Measurements from ENCODE around the gene NELFB.

NELFB gene

DNA sequence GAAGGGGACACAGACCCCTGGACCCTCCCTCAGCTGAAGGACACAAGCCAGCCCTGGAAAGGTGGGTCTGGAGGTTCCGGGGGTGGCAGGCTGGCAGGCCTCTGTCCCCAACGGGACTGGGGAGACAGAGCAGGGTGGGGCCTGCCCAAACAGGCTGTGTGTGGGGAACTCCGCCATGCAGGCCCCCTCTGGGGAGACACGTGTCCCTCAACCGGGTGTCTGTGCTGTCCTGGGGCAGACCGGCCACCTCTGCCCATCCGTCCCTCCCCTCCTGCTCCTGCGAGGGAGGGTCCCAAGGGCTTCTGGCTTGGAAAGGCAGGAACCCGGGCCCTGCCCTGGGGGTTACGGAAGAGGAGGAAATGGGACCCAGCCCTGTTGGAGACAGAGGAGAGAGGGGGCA lies 23.0 kb upstream of the NELFB start:
- Histone ChIP-seq H3K9me2 (ENCODE audit: low read depth, low read length) (no peaks in the 10 kb centered on the region), H4K20me1 (ENCODE audit: insufficient read depth, low read length) (no peaks in the 10 kb centered on the region), H2AFZ (ENCODE audit: low read length) (no peak overlapping the region), H3K27me3 (ENCODE audit: insufficient read depth, low read length) (peaks cover 12% of the 10 kb centered on the region; the same call in 1 of the 2 replicates), H3K4me2 (ENCODE audit: low read length) (no peak overlapping the region), H3F3A (ENCODE audit: insufficient read depth, low read length) (no peaks in the 10 kb centered on the region), H3K79me2 (ENCODE audit: insufficient read depth, low read length) (no peaks in the 10 kb centered on the region), H3K4me3 (ENCODE audit: low read depth, low read length, poor library complexity, severe bottlenecking) (no peak overlapping the region), H3K27ac (ENCODE audit: low read depth, low read length, poor library complexity, severe bottlenecking) (no peak overlapping the region), H3K9me3 (ENCODE audit: low read length) (no peaks in the 10 kb centered on the region), H3K36me3 (ENCODE audit: insufficient read depth, low read length) (no peaks in the 10 kb centered on the region), H3K9ac (ENCODE audit: low read length) (no peak overlapping the region), H3K4me1 (ENCODE audit: insufficient read depth, low read length, severe bottlenecking) (peaks cover 6% of the 10 kb centered on the region)
- TF ChIP-seq CTCF (IDR thresholded peaks at IDR 0.05; ENCODE audit: low read length) (no peak), EZH2 (IDR thresholded peaks at IDR 0.05; ENCODE audit: borderline replicate concordance, low read length) (no peak)

- Histone ChIP-seq H3F3A (ENCODE audit: insufficient read depth, low read length) (no peaks in the 10 kb centered on the region), H3K4me1 (ENCODE audit: insufficient read depth, low read length, severe bottlenecking) (peaks cover 8% of the 10 kb centered on the region), H3K4me2 (ENCODE audit: low read length) (no peak overlapping the region), H3K27ac (ENCODE audit: low read depth, low read length, poor library complexity, severe bottlenecking) (no peak overlapping the region), H3K27me3 (ENCODE audit: insufficient read depth, low read length) (peaks cover 12% of the 10 kb centered on the region; the same call in 1 of the 2 replicates), H3K9me3 (ENCODE audit: low read length) (no peaks in the 10 kb centered on the region), H3K9ac (ENCODE audit: low read length) (no peak overlapping the region), H3K36me3 (ENCODE audit: insufficient read depth, low read length) (no peaks in the 10 kb centered on the region), H3K9me2 (ENCODE audit: low read depth, low read length) (no peaks in the 10 kb centered on the region), H2AFZ (ENCODE audit: low read length) (no peak overlapping the region), H3K4me3 (ENCODE audit: low read depth, low read length, poor library complexity, severe bottlenecking) (no peak overlapping the region), H4K20me1 (ENCODE audit: insufficient read depth, low read length) (no peaks in the 10 kb centered on the region), H3K79me2 (ENCODE audit: insufficient read depth, low read length) (no peaks in the 10 kb centered on the region)
- TF ChIP-seq EZH2 (IDR thresholded peaks at IDR 0.05; ENCODE audit: borderline replicate concordance, low read length), result no peak
- TF ChIP-seq CTCF (IDR thresholded peaks at IDR 0.05; ENCODE audit: low read length), result no peak
Observed at GRCh38 chr9:137232510-137232909, 22.6 kb upstream of the NELFB start.

GRCh38 chr9:137233143-137233980 lies 21.8 kb upstream of the NELFB start:
- H3K9me3 ChIP-seq (ENCODE audit: low read length), result no peaks in the 10 kb centered on the region
- TF ChIP-seq EZH2 (IDR thresholded peaks at IDR 0.05; ENCODE audit: borderline replicate concordance, low read length) (no peak), CTCF (IDR thresholded peaks at IDR 0.05; ENCODE audit: low read length) (no peak)
- no peaks in the 10 kb centered on the region for H4K20me1 ChIP-seq (ENCODE audit: insufficient read depth, low read length)
- H3K4me2 ChIP-seq (ENCODE audit: low read length), result no peak overlapping the region
- no peaks in the 10 kb centered on the region for H3F3A ChIP-seq (ENCODE audit: insufficient read depth, low read length)
- no peak overlapping the region for H3K27ac ChIP-seq (ENCODE audit: low read depth, low read length, poor library complexity, severe bottlenecking)
- peaks cover 10% of the 10 kb centered on the region; the same call in 1 of the 2 replicates for H3K27me3 ChIP-seq (ENCODE audit: insufficient read depth, low read length)
- no peaks in the 10 kb centered on the region for H3K79me2 ChIP-seq (ENCODE audit: insufficient read depth, low read length)
- no peak overlapping the region for H3K4me3 ChIP-seq (ENCODE audit: low read depth, low read length, poor library complexity, severe bottlenecking)
- no peak overlapping the region for H2AFZ ChIP-seq (ENCODE audit: low read length)
- H3K36me3 ChIP-seq (ENCODE audit: insufficient read depth, low read length), result no peaks in the 10 kb centered on the region
- H3K9ac ChIP-seq (ENCODE audit: low read length), result no peak overlapping the region
- H3K9me2 ChIP-seq (ENCODE audit: low read depth, low read length), result no peaks in the 10 kb centered on the region
- peaks cover 8% of the 10 kb centered on the region for H3K4me1 ChIP-seq (ENCODE audit: insufficient read depth, low read length, severe bottlenecking)

All from OCI-LY1 (cell line).